Hepatic stellate cell (primary cell): ENCODE data around the gene TFG.

Experiments
- DNase-seq: peaks from one replicate; pipeline ENCODE4 v3.0.0; 2011; ENCODE audit warnings: low spot score

The TFG gene

GRCh38 chr3:100706365-100706764 lies 2.9 kb upstream of the TFG start:
- no peak for DNase-seq

GRCh38 chr3:100708644-100708988 lies 678 bp upstream of the TFG start:
- DNase-seq = no peak

- DNase-seq = peak; percentile 21
These were observed 557 bp downstream of the TFG start for GRCh38 chr3:100709842-100710260.

- peak; percentile 72 for DNase-seq
These were observed 1.1 kb downstream of the TFG start for GRCh38 chr3:100710261-100710968.

- no peak for DNase-seq
These were observed 5.9 kb downstream of the TFG start for GRCh38 chr3:100715176-100715575.

GRCh38 chr3:100717063-100717462 lies 7.8 kb downstream of the TFG start:
- no peak for DNase-seq

GRCh38 chr3:100717637-100718487 lies 8.6 kb downstream of the TFG start:
- DNase-seq = no peak

- DNase-seq = no peak
These were observed 9.8 kb downstream of the TFG start for GRCh38 chr3:100719136-100719535.

GRCh38 chr3:100720426-100720825 lies 11.1 kb downstream of the TFG start:
- DNase-seq = no peak

- DNase-seq = no peak
These were observed 16.7 kb downstream of the TFG start for GRCh38 chr3:100725935-100726513.

GRCh38 chr3:100726706-100727105 lies 17.4 kb downstream of the TFG start:
- no peak for DNase-seq

GRCh38 chr3:100730524-100730923 lies 21.2 kb downstream of the TFG start:
- DNase-seq = no peak

- no peak for DNase-seq
These were observed 23.1 kb downstream of the TFG start for GRCh38 chr3:100732435-100732834.

- no peak for DNase-seq
These were observed 28.0 kb downstream of the TFG start for GRCh38 chr3:100737334-100737733.

- no peak for DNase-seq
These were observed 30.9 kb downstream of the TFG start for GRCh38 chr3:100740207-100740606.

- no peak for DNase-seq
These were observed 34.2 kb downstream of the TFG start for GRCh38 chr3:100743535-100743934.

- DNase-seq = no peak
These were observed 35.4 kb downstream of the TFG start for GRCh38 chr3:100744671-100745070.

- no peak for DNase-seq
These were observed 36.3 kb downstream of the TFG start for GRCh38 chr3:100745617-100746016.

- DNase-seq = no peak
These were observed 36.8 kb downstream of the TFG start for GRCh38 chr3:100746092-100746491.

- no peak for DNase-seq
These were observed 38.9 kb downstream of the TFG start for GRCh38 chr3:100748220-100748619.

- no peak for DNase-seq
These were observed 39.7 kb downstream of the TFG start for GRCh38 chr3:100748967-100749366.

- DNase-seq = no peak
These were observed 44.6 kb downstream of the TFG start for GRCh38 chr3:100753846-100754245.
